Kidney epithelial cell (primary cell): ENCODE measurements around the gene TNRC6C. TPM values are rescaled to one million over a fixed set of nuclear protein-coding genes. Genes with fewer than 3 reads are reported as not detected.
A peak's percentile ranks its signal among the peaks of the same experiment; 100 is the strongest.
"Not testable (repeated sequence)": the region's sequence is repeated elsewhere in the genome, so short reads cannot be mapped to it uniquely, and the experiment has no call there.

ENCODE experiments used
- DNase-seq: peaks from one replicate; pipeline ENCODE4 v3.0.0-alpha.2; 2010; ENCODE audit warnings: low read depth
- H3K27me3 ChIP-seq: 2 replicates; pipeline ENCODE4 v1.6.0; 2011; ENCODE audit warnings: low read length; ENCODE audit not compliant: control insufficient read depth, insufficient read depth
- H3K36me3 ChIP-seq: 2 replicates; pipeline ENCODE4 v1.5.1; 2011; ENCODE audit warnings: low read length; ENCODE audit not compliant: control insufficient read depth, insufficient read depth
- H3K4me3 ChIP-seq: 2 replicates; pipeline ENCODE4 v1.5.1; 2011; ENCODE audit warnings: low read depth, mild to moderate bottlenecking, control low read depth, low read length
- CTCF ChIP-seq: IDR thresholded peaks from 2 replicates; pipeline ENCODE4 v1.5.1; 2011; ENCODE audit warnings: mild to moderate bottlenecking, moderate library complexity, low read length, control low read depth, inconsistent platforms; ENCODE audit not compliant: insufficient read depth, poor library complexity, severe bottlenecking
- total RNA-seq: library from RNA; depleted of rRNA; stranded (reverse); fragments of >200 nt; gene quantifications from 2 replicates; pipeline ENCODE4 v1.2.3, GENCODE V29; 2015

TNRC6C gene
- total RNA-seq, 1 donor from 2014 or later, result 5.3 TPM

DNA sequence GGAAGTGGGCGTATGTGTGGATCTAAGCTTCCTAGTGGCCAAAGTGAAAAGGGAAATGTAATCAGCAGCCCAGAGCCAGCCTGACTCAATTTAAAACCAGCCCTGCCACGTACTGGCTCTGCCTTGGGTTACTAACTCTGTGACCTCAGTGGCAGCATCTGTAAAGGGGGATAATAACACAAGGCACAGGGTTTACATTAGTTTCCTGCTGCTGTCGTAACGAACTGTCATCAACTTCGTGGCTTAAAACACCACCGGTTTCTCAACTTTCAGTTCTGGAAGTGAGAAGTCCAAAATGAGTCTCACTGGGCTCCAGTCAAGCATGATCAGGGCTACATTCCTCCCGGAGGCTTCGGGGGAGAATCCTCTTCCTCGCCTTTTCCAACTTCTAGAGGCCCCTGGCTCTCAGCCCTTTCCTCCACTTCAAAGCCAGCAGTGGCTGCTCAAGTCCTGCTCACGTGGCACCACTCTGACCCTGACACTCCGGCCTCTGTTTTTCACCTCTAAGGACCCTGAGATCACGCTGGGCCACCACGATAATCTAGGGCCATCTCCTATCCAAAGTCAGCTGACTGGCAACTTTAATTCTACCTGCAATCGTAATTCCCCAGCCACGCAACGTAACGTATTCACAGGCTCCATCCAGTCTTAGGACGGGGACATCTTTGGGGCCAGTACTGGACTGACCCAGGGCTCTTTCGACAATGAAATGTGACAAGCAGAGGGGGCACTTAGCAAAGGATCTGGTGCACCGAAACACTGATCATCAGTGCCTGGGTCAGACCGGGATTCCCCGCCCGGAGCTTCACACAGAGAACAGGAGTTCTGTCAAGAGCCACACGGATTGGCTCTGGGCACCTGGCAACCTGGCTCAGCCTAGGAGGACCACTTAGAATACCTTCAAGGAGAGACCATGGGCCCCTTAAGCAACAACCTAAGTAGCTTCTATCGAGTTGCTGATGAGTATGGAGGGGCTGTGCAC is 155.6 kb downstream of the TNRC6C start:
- Histone ChIP-seq H3K27me3 (no peaks in the 10 kb centered on the region), H3K4me3 (no peak overlapping the region), H3K36me3 (no peaks in the 10 kb centered on the region)
- DNase-seq, result no peak
- TF ChIP-seq CTCF, result no peak

GRCh38 chr17:78114831-78115723 is 156.6 kb downstream of the TNRC6C start:
- DNase-seq, result no peak
- H3K4me3 ChIP-seq, result no peak overlapping the region
- no peaks in the 10 kb centered on the region for H3K36me3 ChIP-seq
- H3K27me3 ChIP-seq, result no peaks in the 10 kb centered on the region
- no peak for TF ChIP-seq CTCF

GRCh38 chr17:78115803-78116202 is 157.3 kb downstream of the TNRC6C start:
- H3K4me3 ChIP-seq, H3K36me3 ChIP-seq, DNase-seq, H3K27me3 ChIP-seq: not testable (repeated sequence)

GRCh38 chr17:78116411-78116810 is 157.9 kb downstream of the TNRC6C start:
- H3K36me3 ChIP-seq, result no peaks in the 10 kb centered on the region
- no peak overlapping the region for H3K4me3 ChIP-seq
- no peak for TF ChIP-seq CTCF
- no peak for DNase-seq
- no peaks in the 10 kb centered on the region for H3K27me3 ChIP-seq

- peak; percentile 60 for TF ChIP-seq CTCF
- H3K27me3 ChIP-seq, result no peaks in the 10 kb centered on the region
- DNase-seq, result no peak
- H3K36me3 ChIP-seq, result no peaks in the 10 kb centered on the region
- no peak overlapping the region for H3K4me3 ChIP-seq
Measured at GRCh38 chr17:78117027-78117981, 158.8 kb downstream of the TNRC6C start.
